GM19324 (cell line): ENCODE results near the gene PSMD6.

Experiments
- ATAC-seq: cut with Tn5 transposase; IDR thresholded peaks from one replicate; pipeline ENCODE4 v1.9.1; 2021; ENCODE audit warnings: mild to moderate bottlenecking, moderate library complexity; ENCODE audit not compliant: unreplicated experiment, low FRiP score

PSMD6 gene

GRCh38 chr3:64046996-64047594, 23.8 kb upstream of the PSMD6 start:
- no peak for ATAC-seq

DNA sequence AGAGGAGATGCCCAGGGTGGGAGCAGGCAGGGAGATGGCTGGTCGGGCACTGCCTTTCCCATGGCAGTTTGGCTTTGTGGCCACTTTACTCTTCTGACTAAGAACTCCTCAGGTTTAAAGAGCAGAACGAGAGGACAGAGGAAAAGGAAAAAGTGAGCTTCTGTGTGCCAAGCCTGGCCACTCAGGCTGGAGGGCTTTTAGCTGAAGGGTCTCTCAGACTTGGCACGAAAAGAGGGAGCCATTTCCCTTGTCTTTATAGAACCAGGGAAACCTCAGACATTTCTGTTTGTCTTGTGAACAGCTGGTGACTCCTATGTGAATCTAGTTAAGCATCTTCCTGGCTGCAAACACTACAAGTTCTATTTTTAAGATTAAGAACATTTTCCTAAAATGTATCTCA, 23.3 kb upstream of the PSMD6 start:
- ATAC-seq: no peak

GRCh38 chr3:64042952-64043351, 19.7 kb upstream of the PSMD6 start:
- ATAC-seq: no peak

GRCh38 chr3:64039981-64040733, 16.9 kb upstream of the PSMD6 start:
- no peak for ATAC-seq

DNA sequence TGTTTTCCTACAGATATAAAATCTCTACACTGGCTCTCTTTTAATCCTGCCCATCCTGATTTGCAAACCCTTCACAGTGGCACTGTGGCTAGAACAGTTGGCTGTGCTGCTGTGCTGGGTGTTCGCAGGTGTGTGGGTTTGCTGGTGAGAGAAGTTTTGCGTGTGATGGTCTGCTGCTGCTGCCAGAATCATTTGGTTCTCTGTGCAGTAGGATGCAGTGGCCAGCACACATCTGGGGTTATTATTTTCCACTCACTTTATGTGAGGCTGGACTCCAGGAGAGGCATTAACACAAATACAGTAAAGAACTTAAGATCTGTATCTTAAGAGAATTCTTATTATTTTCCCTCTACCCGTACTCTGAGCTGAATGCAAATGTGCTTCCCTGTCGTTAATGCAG, 16.0 kb upstream of the PSMD6 start:
- no peak for ATAC-seq

- ATAC-seq: no peak
Observed at GRCh38 chr3:64038253-64038767, 15.0 kb upstream of the PSMD6 start.

GRCh38 chr3:64037084-64037483, 13.8 kb upstream of the PSMD6 start:
- ATAC-seq: no peak

DNA sequence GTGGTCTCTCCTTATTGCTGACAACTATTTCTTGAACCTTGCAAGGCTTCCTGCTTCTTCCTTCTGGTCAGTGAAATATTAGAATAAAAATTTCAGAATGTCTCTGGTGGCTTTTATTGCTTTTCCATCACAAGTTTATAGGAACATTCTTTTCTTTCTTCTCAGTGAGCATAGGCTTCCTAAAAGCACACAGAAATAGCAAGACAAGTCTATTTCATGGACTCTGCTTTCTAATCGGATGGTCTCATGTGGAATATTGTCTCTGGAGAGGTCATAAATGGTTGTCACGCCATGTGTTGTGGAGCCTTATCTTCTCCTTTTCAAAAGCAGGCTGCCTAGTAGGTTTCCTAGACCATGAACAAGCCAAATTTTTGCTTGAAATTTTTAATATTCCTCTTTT, 9.8 kb upstream of the PSMD6 start:
- ATAC-seq: no peak

- ATAC-seq: no peak
Observed at GRCh38 chr3:64031540-64032508, 8.5 kb upstream of the PSMD6 start.

GRCh38 chr3:64030741-64031140, 7.4 kb upstream of the PSMD6 start:
- peak; percentile 89 for ATAC-seq

DNA sequence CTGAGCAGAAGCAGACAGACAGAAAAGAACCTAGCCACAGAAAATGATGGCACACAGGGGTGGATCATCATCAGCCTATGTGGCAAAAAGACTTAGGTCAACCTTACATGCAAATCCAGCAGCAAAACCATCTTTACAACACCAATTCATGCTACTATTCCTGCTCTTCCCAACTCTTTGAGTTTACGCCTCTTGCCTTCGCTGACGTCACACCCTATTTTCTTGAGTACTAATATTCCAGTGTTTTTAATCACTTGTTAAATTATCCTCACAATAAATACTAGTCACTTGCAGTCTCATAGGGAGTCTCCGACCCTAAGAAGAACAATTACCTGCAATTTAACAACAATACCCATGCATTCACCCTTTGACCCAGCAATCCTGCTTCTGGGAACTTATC, 6.0 kb upstream of the PSMD6 start:
- ATAC-seq: no peak

- ATAC-seq: no peak
Observed at GRCh38 chr3:64028754-64029153, 5.5 kb upstream of the PSMD6 start.

DNA sequence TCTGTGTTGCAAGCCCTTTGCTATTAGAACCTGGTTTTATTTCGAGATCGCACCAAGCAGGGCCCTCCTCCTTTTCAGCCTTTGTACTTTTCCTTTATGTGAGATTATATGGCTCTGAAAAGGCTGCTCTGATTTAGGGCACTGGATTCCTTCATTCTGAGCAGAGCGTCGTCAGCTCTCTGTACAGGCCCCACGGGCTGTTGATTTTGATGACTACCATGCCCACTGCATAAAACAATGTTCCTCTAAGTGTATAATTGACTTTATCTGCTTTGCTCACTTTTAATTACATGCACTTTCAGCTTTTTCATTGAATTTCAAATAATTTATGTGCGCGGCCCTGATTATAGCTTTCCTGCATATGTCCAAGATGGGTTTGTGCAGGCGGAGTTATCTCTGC, 4.4 kb upstream of the PSMD6 start:
- no peak for ATAC-seq

- ATAC-seq: no peak
Observed at GRCh38 chr3:64026346-64026745, 3.1 kb upstream of the PSMD6 start.

DNA sequence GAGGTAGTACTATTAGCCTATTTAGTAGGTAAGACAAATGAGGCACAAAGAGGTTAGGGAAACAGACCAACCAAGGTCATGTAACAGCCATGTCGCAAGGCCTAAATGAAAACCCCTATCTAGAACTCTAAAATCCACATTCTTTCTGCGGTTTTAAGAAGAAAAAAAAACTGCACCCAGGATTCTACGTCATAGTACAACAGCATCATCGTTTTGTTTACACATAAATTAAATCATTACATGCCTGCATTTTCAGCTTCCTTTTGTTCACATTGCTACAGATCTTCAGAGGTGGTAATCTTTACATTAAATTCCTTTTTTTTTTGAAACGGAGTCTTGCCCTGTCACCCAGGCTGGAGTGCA, 548 bp upstream of the PSMD6 start:
- no peak for ATAC-seq

- no peak for ATAC-seq
Observed at GRCh38 chr3:64022451-64023186, 675 bp downstream of the PSMD6 start.

DNA sequence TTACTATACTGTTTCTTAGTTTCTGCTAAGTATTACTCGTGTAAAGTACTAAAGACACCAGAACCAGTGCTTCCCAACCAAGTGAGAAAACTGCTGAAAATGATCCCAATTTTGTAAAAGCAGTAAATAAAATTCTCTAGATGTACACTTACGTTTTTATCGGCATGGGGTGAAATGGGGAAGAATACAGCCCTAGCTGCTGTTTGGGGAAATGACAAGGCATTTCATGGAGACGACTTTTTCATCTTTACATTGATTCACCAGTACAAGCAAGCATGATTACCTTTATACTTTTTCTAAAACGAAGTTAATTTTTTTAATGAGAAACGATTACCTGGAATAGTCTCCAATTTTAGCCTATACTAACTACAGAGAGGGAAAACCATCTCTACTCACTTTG, 1.4 kb downstream of the PSMD6 start:
- no peak for ATAC-seq

- no peak for ATAC-seq
Observed at GRCh38 chr3:64019879-64020278, 3.4 kb downstream of the PSMD6 start.

GRCh38 chr3:64019271-64019670, 4.0 kb downstream of the PSMD6 start:
- ATAC-seq: no peak

DNA sequence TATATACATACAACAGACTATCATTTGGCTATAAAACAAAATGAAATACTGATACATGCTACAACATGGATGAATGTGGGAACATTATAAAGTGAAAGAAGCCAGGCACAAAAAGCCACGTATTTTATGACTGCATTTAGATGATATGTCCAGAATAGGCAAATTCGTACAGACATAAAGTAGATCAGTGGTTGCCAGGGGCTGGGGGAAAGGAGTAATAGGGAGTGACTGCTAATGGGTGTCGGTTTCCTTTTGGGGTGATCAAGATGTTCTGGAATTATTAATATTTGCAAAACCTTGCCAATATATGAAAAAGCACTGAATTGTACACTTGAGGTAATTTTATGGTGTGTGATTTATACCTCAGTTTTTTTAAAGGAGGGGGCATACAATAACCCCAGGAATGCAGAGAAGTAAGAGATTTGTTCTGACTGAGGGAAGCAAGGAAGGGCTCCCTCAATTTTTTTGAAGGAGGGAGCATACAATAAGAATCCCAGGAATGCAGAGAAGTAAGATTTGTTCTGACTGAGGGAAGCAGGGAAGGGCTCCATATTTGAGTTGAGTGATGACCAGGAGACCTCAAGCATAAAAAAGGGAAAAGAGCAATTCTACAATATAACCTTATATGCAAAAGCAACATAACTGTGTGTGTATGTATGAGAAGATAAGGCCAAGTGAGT, 6.2 kb downstream of the PSMD6 start:
- ATAC-seq: no peak
